ENCODE results near the gene NUTM2E. TPM values are rescaled to one million over a fixed set of nuclear protein-coding genes. Genes with fewer than 3 reads are reported as not detected.
A peak's percentile ranks its signal among the peaks of the same experiment; 100 is the strongest.
"Not testable (repeated sequence)": the region's sequence is repeated elsewhere in the genome, so short reads cannot be mapped to it uniquely, and the experiment has no call there.

NUTM2E gene
- under 0.01 TPM in 1 of 2 replicates, not detected in the other for total RNA-seq (ENCODE audit: low replicate concordance)

- DNase-seq (ENCODE audit: low read depth): peak; percentile 73
- peak within 1 kb of the TSS; percentile 64 for H3K4me3 ChIP-seq (ENCODE audit: low read depth, low read length)
These were observed at the start of gene NUTM2E for GRCh38 chr10:79826496-79827215. Gene NUTM2E, plus strand, starts transcription at chr10:79826739. Its CDS starts 15,002 bp downstream, at chr10:79841741.

- H3K4me3 ChIP-seq (ENCODE audit: low read depth, low read length); DNase-seq (ENCODE audit: low read depth): not testable (repeated sequence)
These were observed 48.5 kb upstream of the NUTM2E start for GRCh38 chr10:79777997-79778396.

GRCh38 chr10:79779310-79779938 lies 47.1 kb upstream of the NUTM2E start:
- peak; percentile 81 for DNase-seq (ENCODE audit: low read depth)
- H3K4me3 ChIP-seq (ENCODE audit: low read depth, low read length): not testable (repeated sequence)
- TF ChIP-seq CTCF (IDR thresholded peaks at IDR 0.05; ENCODE audit: insufficient read depth, low read length): peak; percentile 63

GRCh38 chr10:79779992-79780391 lies 46.5 kb upstream of the NUTM2E start:
- H3K4me3 ChIP-seq (ENCODE audit: low read depth, low read length); DNase-seq (ENCODE audit: low read depth): not testable (repeated sequence)

- not testable (repeated sequence) for DNase-seq (ENCODE audit: low read depth); H3K4me3 ChIP-seq (ENCODE audit: low read depth, low read length)
These were observed 45.0 kb upstream of the NUTM2E start for GRCh38 chr10:79781584-79781983.

- not testable (repeated sequence) for DNase-seq (ENCODE audit: low read depth); H3K4me3 ChIP-seq (ENCODE audit: low read depth, low read length)
These were observed 39.0 kb upstream of the NUTM2E start for GRCh38 chr10:79787455-79787952.

- H3K4me3 ChIP-seq (ENCODE audit: low read depth, low read length); DNase-seq (ENCODE audit: low read depth): not testable (repeated sequence)
These were observed 37.2 kb upstream of the NUTM2E start for GRCh38 chr10:79789351-79789750.

GRCh38 chr10:79791906-79792517 lies 34.5 kb upstream of the NUTM2E start:
- not testable (repeated sequence) for DNase-seq (ENCODE audit: low read depth); H3K4me3 ChIP-seq (ENCODE audit: low read depth, low read length)

GRCh38 chr10:79799337-79799736 lies 27.2 kb upstream of the NUTM2E start:
- not testable (repeated sequence) for DNase-seq (ENCODE audit: low read depth); H3K4me3 ChIP-seq (ENCODE audit: low read depth, low read length)

GRCh38 chr10:79805857-79806256 lies 20.7 kb upstream of the NUTM2E start:
- not testable (repeated sequence) for H3K4me3 ChIP-seq (ENCODE audit: low read depth, low read length); DNase-seq (ENCODE audit: low read depth)

GRCh38 chr10:79811895-79812294 lies 14.6 kb upstream of the NUTM2E start:
- not testable (repeated sequence) for DNase-seq (ENCODE audit: low read depth); H3K4me3 ChIP-seq (ENCODE audit: low read depth, low read length)

GRCh38 chr10:79816290-79816689 lies 10.2 kb upstream of the NUTM2E start:
- H3K4me3 ChIP-seq (ENCODE audit: low read depth, low read length); DNase-seq (ENCODE audit: low read depth): not testable (repeated sequence)

- H3K4me3 ChIP-seq (ENCODE audit: low read depth, low read length): not testable (repeated sequence)
These were observed 3.2 kb upstream of the NUTM2E start for GRCh38 chr10:79823387-79823786.

GRCh38 chr10:79825587-79826011 lies 940 bp upstream of the NUTM2E start:
- H3K4me3 ChIP-seq (ENCODE audit: low read depth, low read length): peak overlapping the region; percentile 64
- DNase-seq (ENCODE audit: low read depth): not testable (repeated sequence)

More at GRCh38 chr10:79823387-79823786, 3.2 kb upstream of the NUTM2E start:
- not testable (repeated sequence) for DNase-seq (ENCODE audit: low read depth)

GRCh38 chr10:79826131-79826495 lies 426 bp upstream of the NUTM2E start:
- DNase-seq (ENCODE audit: low read depth): not testable (repeated sequence)
- peak overlapping the region; percentile 62 for H3K4me3 ChIP-seq (ENCODE audit: low read depth, low read length)

- H3K4me3 ChIP-seq (ENCODE audit: low read depth, low read length); DNase-seq (ENCODE audit: low read depth): not testable (repeated sequence)
These were observed 7.3 kb downstream of the NUTM2E start for GRCh38 chr10:79833833-79834232.

- DNase-seq (ENCODE audit: low read depth); H3K4me3 ChIP-seq (ENCODE audit: low read depth, low read length): not testable (repeated sequence)
These were observed 9.4 kb downstream of the NUTM2E start for GRCh38 chr10:79835891-79836290.

GRCh38 chr10:79836891-79837290 lies 10.4 kb downstream of the NUTM2E start:
- DNase-seq (ENCODE audit: low read depth); H3K4me3 ChIP-seq (ENCODE audit: low read depth, low read length): not testable (repeated sequence)

All from fibroblast of the aortic adventitia (primary cell).